B cell (primary cell): ENCODE results near the gene MARK2. TPM values are rescaled to one million over a fixed set of nuclear protein-coding genes. Genes with fewer than 3 reads are reported as not detected.

ENCODE experiments used
- ATAC-seq: fragments of 200-7000 bp; cut with Tn5 transposase; one replicate; pipeline ENCODE4 v1.10.0; 2021; ENCODE audit warnings: low read depth, mild to moderate bottlenecking, moderate number of reproducible peaks, moderate library complexity
- CTCF ChIA-PET: fragments of 350-600 bp; sonication (Branson Sonifier 250); formaldehyde crosslinking; loops from one replicate; lab custom pipeline; 2021; ENCODE audit warnings: antibody characterized with exemption, inconsistent platforms; lab: Charles Lee
- POLR2A ChIA-PET: fragments of 350-600 bp; sonication (Branson Sonifier 250); formaldehyde crosslinking; loops from one replicate; lab custom pipeline; 2021; ENCODE audit warnings: antibody characterized with exemption; lab: Charles Lee
- DNase-seq: peaks from one replicate; pipeline ENCODE4 v3.0.0; 2013
- H2AFZ ChIP-seq: 2 replicates; pipeline ENCODE4 v1.6.1; 2012; ENCODE audit warnings: mild to moderate bottlenecking, low read depth, low read length; ENCODE audit not compliant: insufficient read depth, poor library complexity, severe bottlenecking
- H3K27ac ChIP-seq, 2 donors: 1 replicate in 1 of 2; 2 replicates in 1 of 2; pipeline ENCODE4 v1.5.1; 2012 to 2013; ENCODE audit warnings: low read length in 2 of 2, mild to moderate bottlenecking in 2 of 2, moderate library complexity in 1 of 2
- H3K27me3 ChIP-seq, 4 experiments: fragments of 200-600 bp in 1 of 4; sonication (generic) in 1 of 4; replicated peaks in 1 of 4; 1 replicate in 2 of 4; 2 replicates in 2 of 4; pipeline versions ENCODE4 v1.6.1 to v1.7.0; 2013 to 2016; ENCODE audit warnings: low read length in 3 of 4, mild to moderate bottlenecking in 2 of 4, mixed read lengths in 1 of 4, moderate library complexity in 1 of 4; ENCODE audit not compliant: insufficient read depth in 4 of 4, control insufficient read depth in 3 of 4; ENCODE audit errors: control extremely low read depth in 1 of 4
- H3K36me3 ChIP-seq, 2 experiments: replicated peaks in 1 of 2; 1 replicate in 1 of 2; 2 replicates in 1 of 2; pipeline versions ENCODE4 v1.6.1 to v1.7.1; 2013; ENCODE audit warnings: low read length in 1 of 2; ENCODE audit not compliant: insufficient read depth in 2 of 2, control insufficient read depth in 1 of 2; ENCODE audit errors: control extremely low read depth in 1 of 2, extremely low read depth in 1 of 2
- H3K4me1 ChIP-seq, 2 donors: fragments of 200-600 bp in 1 of 2; sonication (generic) in 1 of 2; 1 replicate in 1 of 2; 2 replicates in 1 of 2; pipeline versions ENCODE4 v1.5.1 to v1.6.1; 2013 to 2017; ENCODE audit warnings: low read length in 2 of 2; ENCODE audit not compliant: control insufficient read depth in 2 of 2, insufficient read depth in 2 of 2
- H3K4me2 ChIP-seq: replicated peaks from 2 replicates; pipeline ENCODE3; 2012; ENCODE audit warnings: mild to moderate bottlenecking, low read depth, low read length; ENCODE audit not compliant: poor library complexity, severe bottlenecking
- H3K4me3 ChIP-seq, 5 experiments: fragments of 200-600 bp in 1 of 5; sonication (generic) in 1 of 5; 1 replicate in 3 of 5; 2 replicates in 2 of 5; pipeline versions ENCODE4 v1.5.1 to v1.7.0; 2011 to 2016; ENCODE audit warnings: low read length in 4 of 5, mild to moderate bottlenecking in 4 of 5, low read depth in 2 of 5, control low read depth in 1 of 5, moderate library complexity in 1 of 5; ENCODE audit not compliant: insufficient read depth in 1 of 5; ENCODE audit errors: control extremely low read depth in 1 of 5, extremely low read depth in 1 of 5
- H3K79me2 ChIP-seq: fragments of 200-600 bp; sonication (generic); one replicate; pipeline ENCODE4 v1.6.0; 2016; ENCODE audit warnings: low read length; ENCODE audit not compliant: control insufficient read depth, insufficient read depth
- H3K9ac ChIP-seq: fragments of 200-600 bp; sonication (generic); 2 replicates; pipeline ENCODE4 v1.6.1; 2017; ENCODE audit warnings: mild to moderate bottlenecking, low read length, moderate library complexity
- H3K9me3 ChIP-seq, 3 donors: one replicate each; pipeline versions ENCODE4 v1.6.1 to v1.7.1; 2013; ENCODE audit warnings: low read length in 2 of 3; ENCODE audit not compliant: control insufficient read depth in 2 of 3, insufficient read depth in 1 of 3; ENCODE audit errors: control extremely low read depth in 1 of 3
- H4K20me1 ChIP-seq: 2 replicates; pipeline ENCODE4 v1.6.0; 2012; ENCODE audit warnings: mild to moderate bottlenecking, low read length; ENCODE audit not compliant: insufficient read depth, control insufficient read depth, poor library complexity, severe bottlenecking
- H3K27ac Mint-ChIP-seq: one replicate; pipeline ENCODE4 v1.8.0; 2021; ENCODE audit warnings: mixed read lengths
- H3K27me3 Mint-ChIP-seq: one replicate; pipeline ENCODE4 v1.8.0; 2021; ENCODE audit warnings: mixed read lengths
- H3K4me1 Mint-ChIP-seq: one replicate; pipeline ENCODE4 v1.8.0; 2021; ENCODE audit warnings: mixed read lengths
- H3K4me3 Mint-ChIP-seq: one replicate; pipeline ENCODE4 v1.8.0; 2021; ENCODE audit warnings: mixed read lengths
- H3K9me3 Mint-ChIP-seq: one replicate; pipeline ENCODE4 v1.8.0; 2022; ENCODE audit warnings: mixed read lengths; ENCODE audit not compliant: insufficient read depth
- EZH2 ChIP-seq: IDR thresholded peaks from 2 replicates; pipeline ENCODE4 v1.6.1; 2012; ENCODE audit warnings: borderline replicate concordance, low read depth, mild to moderate bottlenecking, moderate library complexity, low read length; ENCODE audit not compliant: insufficient read depth, poor library complexity, severe bottlenecking
- WGBS: methylation state at CpG from one replicate; pipeline ENCODE4 v1.1.5; 2013; ENCODE audit warnings: missing lambda C conversion rate; ENCODE audit not compliant: insufficient coverage; 5-methylcytosine and 5-hydroxymethylcytosine counted together
- intact Hi-C: fragments of 100-400 bp; cut with micrococcal nuclease; formaldehyde crosslinking; loops from one replicate; pipeline ENCODE4 v1.10.0; 2022
- polyA plus RNA-seq: library from polyadenylated mRNA; depleted of rRNA; stranded (reverse); fragments of >200 nt; gene quantifications from 2 replicates; pipeline ENCODE4 v1.2.3, GENCODE V29; 2012
- total RNA-seq, 2 donors: library from RNA; stranded (reverse); fragments of 120-200 nt in 1 of 2; gene quantifications; 1 replicate in 1 of 2; 2 replicates in 1 of 2; pipeline versions ENCODE4 v1.2.3 to v1.2.4, GENCODE V29; 2013 to 2022
- TF ChIP-seq, protein P1 (sequence below): fragments of 200-600 bp; IDR thresholded peaks from one replicate; pipeline ENCODE4 v1.8.0; 2022; ENCODE audit warnings: antibody characterized with exemption, mild to moderate bottlenecking

The MARK2 gene
- total and polyA plus RNA-seq, 2 donors (not counting 1 experiment from before 2014, with no cell fraction given), result 47.2 to 58.1 TPM

DNA sequence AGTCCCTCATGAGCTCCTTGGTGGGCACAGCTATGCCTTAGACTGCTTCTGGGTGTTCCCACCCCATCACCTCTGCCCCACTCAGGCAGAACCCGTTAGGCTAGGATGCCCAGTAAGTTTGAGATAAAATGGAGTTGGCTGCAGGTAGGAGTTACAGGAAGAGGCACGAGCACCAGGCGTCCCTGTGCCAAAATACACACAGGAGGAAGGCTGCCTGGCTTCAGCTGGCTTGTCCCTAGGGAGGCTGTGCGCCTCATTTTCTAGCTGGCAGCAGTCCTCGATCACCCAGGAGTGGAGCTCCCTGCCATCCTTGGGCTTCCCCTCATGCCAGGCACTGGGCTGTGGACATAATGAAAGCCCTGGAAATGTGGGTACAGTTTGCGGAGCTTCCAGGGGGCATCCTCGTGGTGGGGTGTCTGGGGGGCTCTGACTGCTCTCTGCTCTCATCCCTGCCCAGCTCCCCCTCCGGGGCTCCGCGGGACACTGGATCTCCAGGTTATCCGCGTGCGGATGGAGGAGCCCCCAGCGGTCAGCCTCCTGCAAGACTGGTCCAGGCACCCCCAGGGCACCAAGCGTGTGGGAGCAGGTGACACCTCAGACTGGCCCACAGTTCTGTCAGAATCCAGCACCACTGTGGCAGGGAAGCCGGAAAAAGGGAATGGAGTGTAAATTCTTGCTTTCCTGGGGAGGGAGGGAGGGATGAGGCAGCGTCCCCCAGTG, 12.3 kb upstream of the MARK2 start:
- Mint-ChIP-seq H3K4me1 (no peaks in the 10 kb centered on the region), H3K4me3 (no peak overlapping the region), H3K27ac (no peak overlapping the region), H3K9me3 (no peaks in the 10 kb centered on the region), H3K27me3 (no peaks in the 10 kb centered on the region)
- Histone ChIP-seq H3K4me3 (no peak overlapping the region), H4K20me1 (no peaks in the 10 kb centered on the region), H3K27me3 (no peaks in the 10 kb centered on the region), H2AFZ (no peak overlapping the region), H3K9me3 (no peaks in the 10 kb centered on the region), H3K4me2 (no peak overlapping the region), H3K9ac (no peak overlapping the region), H3K79me2 (peaks cover 6% of the 10 kb centered on the region), H3K4me1 (no peaks in the 10 kb centered on the region), H3K36me3 (peaks cover 0 to 16% of the 10 kb centered on the region in 2 experiments), H3K27ac (no peak overlapping the region)
- no peak for TF ChIP-seq EZH2
- TF ChIP-seq, protein P1, sequence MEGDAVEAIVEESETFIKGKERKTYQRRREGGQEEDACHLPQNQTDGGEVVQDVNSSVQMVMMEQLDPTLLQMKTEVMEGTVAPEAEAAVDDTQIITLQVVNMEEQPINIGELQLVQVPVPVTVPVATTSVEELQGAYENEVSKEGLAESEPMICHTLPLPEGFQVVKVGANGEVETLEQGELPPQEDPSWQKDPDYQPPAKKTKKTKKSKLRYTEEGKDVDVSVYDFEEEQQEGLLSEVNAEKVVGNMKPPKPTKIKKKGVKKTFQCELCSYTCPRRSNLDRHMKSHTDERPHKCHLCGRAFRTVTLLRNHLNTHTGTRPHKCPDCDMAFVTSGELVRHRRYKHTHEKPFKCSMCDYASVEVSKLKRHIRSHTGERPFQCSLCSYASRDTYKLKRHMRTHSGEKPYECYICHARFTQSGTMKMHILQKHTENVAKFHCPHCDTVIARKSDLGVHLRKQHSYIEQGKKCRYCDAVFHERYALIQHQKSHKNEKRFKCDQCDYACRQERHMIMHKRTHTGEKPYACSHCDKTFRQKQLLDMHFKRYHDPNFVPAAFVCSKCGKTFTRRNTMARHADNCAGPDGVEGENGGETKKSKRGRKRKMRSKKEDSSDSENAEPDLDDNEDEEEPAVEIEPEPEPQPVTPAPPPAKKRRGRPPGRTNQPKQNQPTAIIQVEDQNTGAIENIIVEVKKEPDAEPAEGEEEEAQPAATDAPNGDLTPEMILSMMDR, result no peak
- 89% methylated on average over 16 of the region's 17 CpGs for WGBS
- DNase-seq, result no peak
- no peak for ATAC-seq
- POLR2A ChIA-PET, result interaction anchor here (0.6 kb wide), 1 partner anchor 19 kb away, joined by 7 read pairs; no protein-coding TSS in a partner anchor
- intact Hi-C loops, result no loop called here
- CTCF ChIA-PET, result interaction anchor here (0.6 to 2.5 kb wide), 3 partner anchors 11 to 1794 kb away, joined by 3 to 8 read pairs (median 3); no protein-coding TSS in a partner anchor
